BLaER1 (cell line): Measurements from ENCODE around the gene UTY.

Source experiments
- H3K27ac ChIP-seq: shearing (Covaris generic); formaldehyde crosslinking; 2 replicates; pipeline ENCODE4 v1.8.1; 2022
- H3K27me3 ChIP-seq: shearing (Covaris generic); formaldehyde crosslinking; 2 replicates; pipeline ENCODE4 v1.8.1; 2022
- H3K36me3 ChIP-seq: shearing (Covaris generic); formaldehyde crosslinking; 2 replicates; pipeline ENCODE4 v1.8.1; 2022
- H3K4me1 ChIP-seq: shearing (Covaris generic); formaldehyde crosslinking; 2 replicates; pipeline ENCODE4 v1.8.1; 2022
- H3K4me2 ChIP-seq: shearing (Covaris generic); formaldehyde crosslinking; 2 replicates; pipeline ENCODE4 v1.8.1; 2022
- H3K4me3 ChIP-seq: shearing (Covaris generic); formaldehyde crosslinking; 2 replicates; pipeline ENCODE4 v1.8.1; 2022
- H3K9ac ChIP-seq: shearing (Covaris generic); formaldehyde crosslinking; 2 replicates; pipeline ENCODE4 v1.8.1; 2022
- H3K9me3 ChIP-seq: shearing (Covaris generic); formaldehyde crosslinking; 2 replicates; pipeline ENCODE4 v1.8.1; 2022
- H4K20me1 ChIP-seq: shearing (Covaris generic); formaldehyde crosslinking; 2 replicates; pipeline ENCODE4 v1.8.1; 2022
- Cebpa-rat ChIP-seq: shearing (Covaris generic); IDR thresholded peaks from 2 replicates; pipeline ENCODE4 v1.8.1; 2022

The UTY gene

DNA sequence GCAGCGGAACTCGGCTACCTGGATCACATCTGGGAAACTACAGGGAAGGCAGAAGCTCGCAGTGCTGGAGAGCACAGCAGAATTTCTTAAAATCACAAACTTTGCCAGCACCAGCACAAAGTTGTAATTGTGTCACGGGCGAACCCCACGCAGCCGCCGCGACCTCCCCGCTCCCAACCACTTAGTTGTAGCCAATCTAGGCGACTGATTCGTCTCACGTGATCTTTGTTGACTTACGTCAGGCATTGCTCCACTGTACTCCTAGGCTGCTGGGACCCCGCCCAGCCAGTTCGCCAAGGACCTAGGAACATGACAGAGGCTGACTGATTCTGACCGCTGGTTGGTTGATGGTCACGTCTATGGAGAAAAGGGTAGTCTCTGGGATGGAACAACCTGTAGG, at the start of gene UTY:
TSS of gene UTY (minus strand) at position 206 of the 400 bp plus-strand sequence. CDS start 368 bp downstream, outside the sequence.
- Histone ChIP-seq H4K20me1 (no peaks in the 10 kb centered on the region), H3K27me3 (no peaks in the 10 kb centered on the region), H3K4me1 (no peaks in the 10 kb centered on the region), H3K27ac (no peak within 1 kb of the TSS), H3K4me2 (no peak within 1 kb of the TSS), H3K9ac (no peak within 1 kb of the TSS), H3K9me3 (no peaks in the 10 kb centered on the region), H3K36me3 (no peaks in the 10 kb centered on the region), H3K4me3 (no peak within 1 kb of the TSS)
- TF ChIP-seq Cebpa-rat = no peak

DNA sequence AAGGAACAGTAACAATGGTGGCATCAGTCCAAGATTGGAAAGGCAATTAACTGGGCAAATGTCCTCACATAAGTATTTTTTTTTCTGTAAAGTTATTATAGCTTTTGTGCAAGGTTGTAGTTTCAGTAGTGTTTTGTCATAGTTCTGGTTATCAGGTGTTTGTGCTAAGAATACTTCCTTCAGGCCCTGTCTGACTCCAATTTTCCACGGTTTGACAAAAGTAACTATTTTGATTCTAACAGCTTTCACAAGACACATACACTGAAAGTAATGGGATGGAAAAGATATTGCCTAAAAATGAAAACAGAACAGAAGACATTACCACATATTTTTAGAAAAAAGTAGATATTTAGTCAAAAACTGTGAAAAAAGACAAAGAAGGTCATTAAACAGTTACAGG, 40.6 kb upstream of the UTY start:
- no peak for TF ChIP-seq Cebpa-rat
- Histone ChIP-seq H3K4me3 (no peak overlapping the region), H3K9me3 (no peaks in the 10 kb centered on the region)

DNA sequence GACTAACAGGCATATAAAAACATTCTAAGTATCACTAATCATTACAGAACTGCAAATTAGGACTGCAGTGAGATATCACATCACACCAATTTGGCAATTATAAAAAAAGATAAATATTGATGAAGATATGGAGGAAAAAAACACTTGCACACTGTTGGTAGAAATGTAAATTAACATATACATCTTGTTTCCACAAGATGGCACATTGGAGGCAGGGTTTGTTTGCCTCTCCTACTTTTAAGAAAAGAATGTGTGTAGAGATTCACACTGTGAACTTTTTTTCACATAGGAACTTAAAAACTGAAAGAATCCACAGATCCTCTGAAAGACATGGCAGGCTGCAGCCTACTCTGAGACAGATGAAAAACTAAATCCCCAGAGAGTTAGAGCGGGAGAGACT, 21.4 kb upstream of the UTY start:
- no peak overlapping the region for H3K4me2 ChIP-seq
- no peaks in the 10 kb centered on the region for H3K4me1 ChIP-seq
- no peaks in the 10 kb centered on the region for H4K20me1 ChIP-seq
- no peak overlapping the region for H3K27ac ChIP-seq
- no peaks in the 10 kb centered on the region for H3K9me3 ChIP-seq
- TF ChIP-seq Cebpa-rat = no peak
- no peaks in the 10 kb centered on the region for H3K36me3 ChIP-seq
- H3K4me3 ChIP-seq = no peak overlapping the region
- H3K27me3 ChIP-seq = no peaks in the 10 kb centered on the region
- H3K9ac ChIP-seq = no peak overlapping the region

More for the DNA sequence above, 40.6 kb upstream of the UTY start:
- H3K4me1 ChIP-seq = no peaks in the 10 kb centered on the region
- H3K9ac ChIP-seq = no peak overlapping the region
- no peaks in the 10 kb centered on the region for H3K27me3 ChIP-seq
- H4K20me1 ChIP-seq = no peaks in the 10 kb centered on the region
- no peak overlapping the region for H3K4me2 ChIP-seq
- H3K27ac ChIP-seq = no peak overlapping the region
- no peaks in the 10 kb centered on the region for H3K36me3 ChIP-seq

DNA sequence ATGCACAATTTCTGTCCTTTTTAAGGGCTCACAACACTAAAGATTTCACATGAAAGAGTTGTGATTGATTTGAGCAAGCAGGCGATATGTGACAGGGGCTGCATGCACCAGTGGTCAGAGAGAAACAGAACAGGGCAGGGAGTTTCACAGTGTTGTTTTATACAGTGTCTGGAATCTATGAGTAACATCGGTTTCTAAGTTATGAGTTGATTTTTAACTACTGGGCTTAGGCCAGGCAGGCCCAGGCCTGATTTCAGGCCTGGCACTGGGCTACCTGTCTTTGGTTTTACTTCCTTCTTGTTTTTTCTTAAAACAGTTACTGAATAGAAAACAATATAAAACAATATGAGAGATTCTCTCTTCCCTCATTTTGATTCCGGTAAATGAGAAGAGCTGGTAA, 13.9 kb upstream of the UTY start:
- no peak overlapping the region for H3K27ac ChIP-seq
- H3K36me3 ChIP-seq = no peaks in the 10 kb centered on the region
- H4K20me1 ChIP-seq = no peaks in the 10 kb centered on the region
- no peaks in the 10 kb centered on the region for H3K4me1 ChIP-seq
- no peak overlapping the region for H3K4me3 ChIP-seq
- TF ChIP-seq Cebpa-rat = no peak
- H3K9ac ChIP-seq = no peak overlapping the region
- no peaks in the 10 kb centered on the region for H3K27me3 ChIP-seq
- H3K4me2 ChIP-seq = no peak overlapping the region
- no peaks in the 10 kb centered on the region for H3K9me3 ChIP-seq

DNA sequence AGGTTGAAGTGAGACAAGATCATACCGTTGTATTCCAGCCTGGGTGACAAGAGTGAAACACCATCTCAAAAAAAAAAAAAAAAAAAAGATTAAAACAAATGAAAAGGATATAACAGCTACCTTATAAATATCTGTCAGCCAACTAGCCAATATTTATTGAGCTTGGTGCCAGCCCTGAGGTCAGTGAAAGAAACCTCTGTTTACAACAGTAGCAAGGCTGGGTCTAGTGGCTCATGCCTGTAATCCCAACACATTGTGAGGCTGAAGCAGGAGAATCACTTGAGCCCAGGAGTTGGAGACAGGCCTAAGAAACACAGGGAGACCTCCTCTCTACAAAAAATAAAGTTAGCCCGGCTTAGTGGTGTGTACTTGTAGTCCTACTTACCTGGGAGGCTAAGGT, 12.6 kb upstream of the UTY start:
- H3K27ac ChIP-seq = no peak overlapping the region
- TF ChIP-seq Cebpa-rat = no peak
- no peaks in the 10 kb centered on the region for H4K20me1 ChIP-seq
- no peaks in the 10 kb centered on the region for H3K27me3 ChIP-seq
- H3K4me3 ChIP-seq = no peak overlapping the region
- no peaks in the 10 kb centered on the region for H3K36me3 ChIP-seq
- no peaks in the 10 kb centered on the region for H3K9me3 ChIP-seq
- no peak overlapping the region for H3K4me2 ChIP-seq
- H3K9ac ChIP-seq = no peak overlapping the region
- H3K4me1 ChIP-seq = no peaks in the 10 kb centered on the region

DNA sequence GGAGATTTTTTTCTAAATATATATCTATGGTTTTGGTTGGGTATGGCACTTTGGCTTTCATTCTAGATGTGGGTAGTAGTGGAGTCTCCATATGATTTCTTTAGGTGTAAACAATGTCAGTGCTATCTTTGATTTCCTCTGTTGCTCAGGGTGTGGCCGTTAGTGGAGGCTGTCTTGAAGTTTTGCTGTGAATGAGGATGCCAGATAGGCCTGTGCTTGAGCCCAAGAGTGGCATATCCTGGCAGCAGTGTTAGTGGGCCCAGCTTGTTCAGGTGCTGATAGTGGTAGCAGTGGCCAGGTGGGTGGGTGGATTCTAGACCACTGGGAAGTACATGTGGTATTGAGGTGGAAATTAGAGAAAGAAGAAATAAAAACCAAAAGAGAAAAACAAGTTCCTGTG, 8.9 kb upstream of the UTY start:
- H3K27me3 ChIP-seq = no peaks in the 10 kb centered on the region
- no peak overlapping the region for H3K4me2 ChIP-seq
- no peaks in the 10 kb centered on the region for H4K20me1 ChIP-seq
- no peak overlapping the region for H3K4me3 ChIP-seq
- no peak overlapping the region for H3K9ac ChIP-seq
- no peaks in the 10 kb centered on the region for H3K4me1 ChIP-seq
- H3K36me3 ChIP-seq = no peaks in the 10 kb centered on the region
- no peak overlapping the region for H3K27ac ChIP-seq
- no peaks in the 10 kb centered on the region for H3K9me3 ChIP-seq
- TF ChIP-seq Cebpa-rat = no peak

DNA sequence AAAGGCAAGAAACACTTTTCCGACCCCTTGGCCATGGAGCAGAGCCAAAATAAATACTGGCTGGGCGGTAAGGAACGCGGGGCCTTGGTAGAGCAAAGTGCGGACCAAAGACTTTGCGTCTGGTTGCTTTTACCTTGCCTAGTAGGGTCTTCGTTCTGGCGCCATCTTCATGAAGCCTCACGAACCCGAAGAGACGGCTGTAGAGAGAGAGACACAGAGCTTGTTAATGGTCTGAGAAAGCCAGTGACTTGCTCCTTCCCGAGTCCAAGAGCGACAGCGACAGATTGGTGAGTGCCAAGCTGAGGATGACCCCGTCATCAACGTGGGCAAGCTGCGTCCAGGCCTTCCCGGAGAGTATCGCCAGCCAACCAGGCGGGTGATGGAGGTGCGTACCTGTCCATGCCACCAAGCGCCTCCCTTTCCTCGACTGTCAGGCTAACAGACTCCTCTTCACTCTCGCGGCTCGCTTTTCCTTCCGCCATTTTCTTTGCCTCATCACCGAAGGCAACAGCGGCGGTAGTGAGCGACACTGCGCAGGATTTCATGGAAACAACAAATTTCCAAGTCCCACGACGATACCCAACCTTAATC, 617 bp downstream of the UTY start:
- Histone ChIP-seq H3K4me1 (no peaks in the 10 kb centered on the region), H3K4me2 (no peak overlapping the region), H3K27me3 (no peaks in the 10 kb centered on the region), H3K27ac (no peak overlapping the region), H3K9me3 (no peaks in the 10 kb centered on the region), H3K9ac (no peak overlapping the region), H4K20me1 (no peaks in the 10 kb centered on the region), H3K36me3 (no peaks in the 10 kb centered on the region), H3K4me3 (no peak overlapping the region)
- no peak for TF ChIP-seq Cebpa-rat

DNA sequence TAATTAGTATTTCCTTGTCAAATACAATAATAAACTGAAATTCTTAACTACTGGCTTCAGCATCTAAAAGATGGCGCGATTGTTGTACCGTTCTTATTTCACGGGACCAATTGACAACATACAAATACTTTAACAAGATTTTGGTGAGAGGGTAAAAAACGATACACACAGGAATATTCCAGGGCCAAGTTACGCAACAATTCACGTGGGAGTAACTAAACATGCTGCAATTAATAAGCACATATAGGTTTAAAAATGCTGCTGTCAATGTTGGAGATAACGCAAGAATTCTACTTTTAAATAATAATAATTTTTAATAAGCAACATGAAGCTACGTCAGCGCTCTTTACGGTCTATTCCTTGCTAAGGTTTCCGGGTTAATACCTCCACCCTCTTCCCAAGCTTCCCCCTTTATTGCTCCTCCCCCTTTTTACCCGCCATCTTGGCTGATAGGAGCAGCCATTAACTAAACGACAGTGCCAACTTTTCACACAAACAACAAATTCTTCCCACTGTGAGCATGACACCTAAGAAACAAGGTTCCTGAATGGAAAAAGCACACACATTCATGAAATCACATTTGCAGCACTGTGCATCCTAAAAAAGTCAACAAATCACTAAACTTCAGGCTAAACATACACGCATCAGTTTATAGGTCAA, 1.6 kb downstream of the UTY start:
- H3K4me2 ChIP-seq = no peak overlapping the region
- no peak overlapping the region for H3K4me3 ChIP-seq
- H3K4me1 ChIP-seq = no peaks in the 10 kb centered on the region
- no peaks in the 10 kb centered on the region for H3K36me3 ChIP-seq
- H3K27me3 ChIP-seq = no peaks in the 10 kb centered on the region
- no peaks in the 10 kb centered on the region for H3K9me3 ChIP-seq
- TF ChIP-seq Cebpa-rat = no peak
- H4K20me1 ChIP-seq = no peaks in the 10 kb centered on the region
- no peak overlapping the region for H3K9ac ChIP-seq
- H3K27ac ChIP-seq = no peak overlapping the region

DNA sequence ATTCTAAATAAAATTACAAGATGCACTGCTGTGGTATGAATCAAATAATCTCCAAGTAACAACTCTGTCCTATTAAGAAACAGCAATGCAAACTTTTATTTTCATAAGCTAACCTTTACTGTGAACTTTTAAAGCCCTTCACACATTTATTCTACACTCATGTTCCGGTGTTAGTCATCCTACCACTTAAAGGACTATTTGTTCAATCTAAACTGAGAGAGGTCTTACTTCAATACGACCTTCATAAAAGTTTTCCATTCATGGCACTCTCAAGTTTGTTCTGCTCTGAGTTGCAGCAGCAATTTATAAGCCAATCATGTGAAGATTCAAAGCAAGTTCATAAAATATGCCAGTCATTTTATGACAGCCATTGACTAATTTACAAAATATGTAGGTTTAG, 4.8 kb downstream of the UTY start:
- Histone ChIP-seq H3K27me3 (no peaks in the 10 kb centered on the region), H3K9ac (no peak overlapping the region), H3K4me3 (no peak overlapping the region), H3K4me1 (no peaks in the 10 kb centered on the region), H4K20me1 (no peaks in the 10 kb centered on the region), H3K36me3 (no peaks in the 10 kb centered on the region), H3K9me3 (no peaks in the 10 kb centered on the region), H3K4me2 (no peak overlapping the region), H3K27ac (no peak overlapping the region)
- no peak for TF ChIP-seq Cebpa-rat

DNA sequence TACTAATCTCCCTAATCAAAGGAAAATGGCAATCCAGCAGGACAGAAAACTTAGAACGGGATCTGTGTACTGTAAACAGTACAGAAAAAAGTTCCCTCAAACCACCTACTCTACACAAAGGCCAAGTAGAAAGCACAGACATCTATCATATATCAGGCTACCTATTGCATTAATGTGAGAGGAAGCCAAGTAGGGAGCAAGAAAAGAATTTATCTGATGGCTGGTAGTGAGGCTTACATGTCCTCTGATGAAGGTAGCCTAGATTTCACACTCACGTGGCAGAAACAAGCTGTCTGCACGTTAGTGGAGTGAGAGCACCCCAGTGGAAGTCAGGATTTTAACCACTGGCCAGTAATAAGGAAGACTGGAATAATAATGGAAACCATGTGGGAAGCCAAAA, 28.3 kb downstream of the UTY start:
- H3K36me3 ChIP-seq = no peaks in the 10 kb centered on the region

More for the DNA sequence above, 28.3 kb downstream of the UTY start:
- H3K9me3 ChIP-seq = no peaks in the 10 kb centered on the region
- no peaks in the 10 kb centered on the region for H3K4me1 ChIP-seq
- no peak for TF ChIP-seq Cebpa-rat
- no peak overlapping the region for H3K4me2 ChIP-seq
- H3K27ac ChIP-seq = no peak overlapping the region
- no peaks in the 10 kb centered on the region for H3K27me3 ChIP-seq
- no peak overlapping the region for H3K4me3 ChIP-seq
- no peak overlapping the region for H3K9ac ChIP-seq
- H4K20me1 ChIP-seq = no peaks in the 10 kb centered on the region
